GM12872 (cell line): ENCODE measurements around the gene MYOCD.

Experiments
- TF ChIP-seq, protein P1 (sequence below): IDR thresholded peaks from 3 replicates; pipeline ENCODE4 v1.5.1; 2011; ENCODE audit warnings: low read depth, mild to moderate bottlenecking, low read length, moderate library complexity; ENCODE audit not compliant: insufficient read depth

The MYOCD gene

DNA sequence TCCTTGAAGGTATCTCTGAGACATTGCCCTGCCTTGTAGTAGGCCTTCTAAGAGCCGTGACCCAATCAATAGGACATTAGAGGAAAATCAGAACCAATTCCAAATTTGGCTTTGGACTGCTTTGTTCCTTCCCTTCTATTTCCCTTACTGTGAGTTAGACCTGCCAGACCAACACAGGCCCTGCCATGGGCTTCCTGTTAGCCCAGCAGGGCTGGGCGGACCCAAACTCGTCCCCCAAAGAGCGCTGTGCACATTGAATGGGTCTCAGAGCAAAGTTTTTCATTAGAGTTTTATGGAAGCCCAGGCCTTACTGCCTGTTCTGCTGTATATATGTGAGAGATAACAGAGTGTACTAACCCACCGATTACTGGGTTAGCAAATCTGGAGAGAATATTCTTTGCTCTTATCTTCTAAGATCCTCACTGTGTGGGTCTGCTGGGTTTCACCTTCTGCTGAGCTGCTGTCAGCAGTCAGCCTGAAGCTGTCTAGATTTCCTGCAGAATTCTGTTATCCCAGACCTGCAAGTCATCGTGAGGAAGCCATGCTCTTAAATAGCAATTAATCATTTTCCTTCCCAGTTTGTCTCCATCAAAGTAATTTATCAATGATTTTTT, 129.3 kb downstream of the MYOCD start:
- TF ChIP-seq, protein P1, sequence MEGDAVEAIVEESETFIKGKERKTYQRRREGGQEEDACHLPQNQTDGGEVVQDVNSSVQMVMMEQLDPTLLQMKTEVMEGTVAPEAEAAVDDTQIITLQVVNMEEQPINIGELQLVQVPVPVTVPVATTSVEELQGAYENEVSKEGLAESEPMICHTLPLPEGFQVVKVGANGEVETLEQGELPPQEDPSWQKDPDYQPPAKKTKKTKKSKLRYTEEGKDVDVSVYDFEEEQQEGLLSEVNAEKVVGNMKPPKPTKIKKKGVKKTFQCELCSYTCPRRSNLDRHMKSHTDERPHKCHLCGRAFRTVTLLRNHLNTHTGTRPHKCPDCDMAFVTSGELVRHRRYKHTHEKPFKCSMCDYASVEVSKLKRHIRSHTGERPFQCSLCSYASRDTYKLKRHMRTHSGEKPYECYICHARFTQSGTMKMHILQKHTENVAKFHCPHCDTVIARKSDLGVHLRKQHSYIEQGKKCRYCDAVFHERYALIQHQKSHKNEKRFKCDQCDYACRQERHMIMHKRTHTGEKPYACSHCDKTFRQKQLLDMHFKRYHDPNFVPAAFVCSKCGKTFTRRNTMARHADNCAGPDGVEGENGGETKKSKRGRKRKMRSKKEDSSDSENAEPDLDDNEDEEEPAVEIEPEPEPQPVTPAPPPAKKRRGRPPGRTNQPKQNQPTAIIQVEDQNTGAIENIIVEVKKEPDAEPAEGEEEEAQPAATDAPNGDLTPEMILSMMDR, result no peak

DNA sequence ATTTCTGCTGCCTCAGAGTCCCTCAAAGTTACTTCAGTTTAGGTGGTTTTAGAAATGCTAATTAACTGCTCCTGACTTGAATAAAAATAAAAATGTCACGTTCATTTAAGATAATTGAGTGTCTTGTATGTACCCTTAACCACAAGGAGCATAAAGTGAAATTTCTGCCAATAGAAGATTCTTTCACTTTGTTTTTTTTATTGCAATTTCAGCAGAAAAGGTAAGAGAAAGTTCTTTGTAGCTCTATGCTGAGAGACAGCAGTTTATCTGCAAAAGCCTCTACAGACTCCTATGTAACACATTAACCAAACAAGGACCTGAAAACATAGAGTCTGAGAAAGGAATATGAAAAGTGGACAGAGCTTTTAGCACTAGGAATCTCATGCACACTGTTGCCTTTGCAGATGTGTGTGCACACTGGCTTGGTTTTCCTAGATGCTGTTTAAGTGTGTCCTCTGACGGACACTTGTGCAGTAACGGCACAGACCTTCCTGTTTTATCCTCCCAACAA, 135.2 kb downstream of the MYOCD start:
- TF ChIP-seq, protein P1, result no peak

DNA sequence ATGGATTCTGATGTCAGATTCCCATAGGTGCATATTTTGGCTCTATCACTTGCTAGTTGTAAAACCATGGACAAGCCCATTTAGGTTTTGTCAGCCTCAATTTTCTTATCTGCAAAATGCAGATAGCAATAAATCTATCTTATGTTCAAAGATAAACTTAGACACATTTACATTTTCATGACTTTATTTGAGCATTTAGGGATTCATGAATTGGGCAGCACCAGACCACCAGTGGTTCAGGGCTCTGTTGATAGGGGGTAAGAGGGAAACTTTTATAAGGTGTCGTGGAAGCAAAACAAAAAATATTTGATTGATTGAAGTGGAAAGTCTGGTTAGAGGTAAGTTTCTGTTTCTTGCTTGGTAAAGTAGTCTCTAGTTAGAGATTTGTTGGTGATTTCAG, 140.9 kb downstream of the MYOCD start:
- TF ChIP-seq, protein P1, result no peak

DNA sequence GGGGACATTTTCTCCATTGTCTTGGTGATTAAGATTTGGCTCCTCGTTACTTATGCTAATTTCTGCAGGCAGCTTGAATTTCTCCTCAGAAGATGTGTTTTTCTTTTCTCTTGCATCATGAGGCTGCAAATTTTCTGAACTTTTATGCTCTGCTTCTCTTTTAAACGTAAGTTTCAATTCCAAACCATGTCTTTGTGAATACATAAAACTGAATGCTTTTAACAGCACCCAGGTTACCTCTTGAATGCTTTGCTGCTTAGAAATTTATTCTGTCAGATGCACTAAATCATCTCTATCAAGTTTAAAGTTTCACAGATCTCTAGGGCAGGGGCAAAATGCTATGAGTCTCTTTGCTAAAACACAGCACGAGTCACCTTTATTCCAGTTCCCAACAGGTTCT, 143.0 kb downstream of the MYOCD start:
- TF ChIP-seq, protein P1, result no peak

DNA sequence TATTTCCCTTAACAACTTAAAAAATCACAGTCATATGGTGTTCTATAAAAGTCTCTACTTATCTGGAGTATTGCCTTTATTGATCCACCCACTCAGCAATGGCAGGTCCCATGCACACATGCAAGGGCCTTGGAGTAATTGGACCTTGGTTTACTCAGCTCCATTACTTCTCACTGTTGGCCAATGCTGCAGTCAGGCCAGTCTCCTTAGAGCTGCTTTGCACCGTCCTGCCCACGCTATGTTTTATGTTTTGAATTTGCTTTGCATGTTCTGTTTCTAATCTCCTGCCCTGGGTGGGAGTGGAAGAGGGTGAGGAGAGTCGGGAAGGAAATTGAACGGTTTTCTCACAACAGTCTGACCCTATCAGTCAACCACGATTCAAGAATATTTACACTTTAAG, 147.2 kb downstream of the MYOCD start:
- TF ChIP-seq, protein P1, result no peak

DNA sequence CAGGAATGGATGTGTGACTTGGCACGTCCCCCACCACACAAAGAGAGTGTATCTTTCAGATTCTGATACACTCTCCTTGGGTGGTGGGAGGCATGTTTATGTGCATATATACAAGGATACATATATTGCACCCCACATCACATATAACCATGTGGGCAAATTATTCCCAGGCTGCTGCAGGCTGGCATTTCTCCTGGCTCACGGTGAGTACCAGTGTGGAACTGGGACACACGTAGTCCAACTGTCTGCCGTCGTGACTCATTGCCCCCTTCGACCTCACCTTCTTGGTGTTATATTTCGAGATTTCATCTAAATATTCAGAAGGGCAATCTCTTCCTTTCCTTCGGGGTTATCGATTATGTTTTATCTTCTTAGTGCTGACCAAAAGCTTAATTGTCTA, 148.0 kb downstream of the MYOCD start:
- TF ChIP-seq, protein P1, result no peak

DNA sequence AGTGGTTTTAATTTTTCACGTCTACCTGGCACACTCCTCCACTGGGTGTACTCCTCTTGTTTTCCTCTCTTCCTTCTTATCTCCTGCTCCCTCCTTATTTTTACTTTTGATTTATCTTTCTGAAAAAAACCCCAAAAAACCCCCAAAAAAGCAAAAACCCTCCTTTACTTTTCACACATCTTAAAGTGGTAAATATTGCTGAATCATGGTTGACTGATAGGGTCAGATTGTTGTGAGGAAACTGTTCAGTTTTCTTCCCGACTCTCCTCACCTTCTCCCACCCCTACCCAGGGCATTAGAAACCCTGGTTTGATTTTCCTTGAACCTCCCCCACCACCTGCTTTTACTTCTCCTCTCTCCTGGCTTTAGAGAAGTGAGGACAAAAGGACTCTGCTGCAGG, 149.0 kb downstream of the MYOCD start:
- TF ChIP-seq, protein P1, result no peak
